ENCODE data around the gene C20orf204. TPM values are rescaled to one million over a fixed set of nuclear protein-coding genes. Genes with fewer than 3 reads are reported as not detected.
A peak's percentile ranks its signal among the peaks of the same experiment; 100 is the strongest.

C20orf204 gene
- total and polyA plus RNA-seq, 9 of the 15 experiments (the other 6 are each of a cell fraction or from before 2014, with no cell fraction given), result 0.11 to 1.1 (median 0.36) TPM; not detected in 2

- TF ChIP-seq ZMIZ1 (IDR thresholded peaks at IDR 0.05; ENCODE audit: low read depth in 2 of 2, low read length in 2 of 2), result peak in 1 of 2 experiments; percentile 53; a peak in 1 of 4 replicates
- peak; percentile 69; the same call in 1 of the 2 replicates for TF ChIP-seq OTX1 (CRISPR knock-in tag; IDR thresholded peaks at IDR 0.05)
- no peak for TF ChIP-seq SMC3 (conservative IDR thresholded peaks at IDR 0.05; ENCODE audit: insufficient read depth, low read depth, low read length)
- peak; percentile 14 for TF ChIP-seq NEUROD1 (IDR thresholded peaks at IDR 0.05; ENCODE audit: borderline replicate concordance, low read depth, low read length, partially characterized antibody)
- peak; percentile 61 for TF ChIP-seq POLR2AphosphoS5 (IDR thresholded peaks at IDR 0.05; ENCODE audit: control insufficient read depth, insufficient read depth, low read depth, low read length)
- no peak for TF ChIP-seq IRF1 (CRISPR knock-in tag; IDR thresholded peaks at IDR 0.05; ENCODE audit: borderline replicate concordance)
- no peak for TF ChIP-seq CAMTA2 (CRISPR knock-in tag; conservative IDR thresholded peaks at IDR 0.05)
- TF ChIP-seq E2F5 (CRISPR knock-in tag; IDR thresholded peaks at IDR 0.05), result peak; percentile 86; the same call in 1 of the 2 replicates
- TF ChIP-seq POLR3G (IDR thresholded peaks at IDR 0.05; ENCODE audit: extremely low read depth, insufficient read length, insufficient replicate concordance), result no peak
- no peak for TF ChIP-seq NCOA2 (IDR thresholded peaks at IDR 0.05; ENCODE audit: partially characterized antibody in 2 of 2)
- peak; percentile 87 for TF ChIP-seq POU5F1 (IDR thresholded peaks at IDR 0.05; ENCODE audit: borderline replicate concordance, low read depth, low read length, partially characterized antibody)
- peak; percentile 100 for TF ChIP-seq HCFC1 (IDR thresholded peaks at IDR 0.05; ENCODE audit: low read depth, low read length)
- TF ChIP-seq ZNF639 (CRISPR knock-in tag; conservative IDR thresholded peaks at IDR 0.05 in 1 of 2, IDR thresholded peaks at IDR 0.05 in 1 of 2), result peak in 1 of 2 experiments; percentile 95; a peak in 2 of 4 replicates
- TF ChIP-seq HNRNPLL (IDR thresholded peaks at IDR 0.05; ENCODE audit: low read depth, low read length, poor library complexity, severe bottlenecking), result peak; percentile 79
- TF ChIP-seq HINFP (tag; conservative IDR thresholded peaks at IDR 0.05; ENCODE audit: low read depth), result no peak
Measured at GRCh38 chr20:64062596-64063388, 26.8 kb downstream of the C20orf204 start, which contains the start of gene TCEA2 (continued).
